GM23338 (cell line): Measurements from ENCODE around the gene SCP2. TPM values are rescaled to one million over a fixed set of nuclear protein-coding genes. Genes with fewer than 3 reads are reported as not detected.

Source experiments
- ATAC-seq: fragments of 200-7000 bp; cut with Tn5 transposase; 3 replicates; pipeline ENCODE4 v1.9.1; 2020
- DNase-seq: peaks from one replicate; pipeline ENCODE4 v3.0.0-alpha.2; 2015; ENCODE audit warnings: low spot score
- H2AFZ ChIP-seq: fragments of 200-600 bp; sonication (generic); 2 replicates; pipeline ENCODE4 v1.8.0; 2016; ENCODE audit warnings: antibody characterized with exemption, mild to moderate bottlenecking, moderate library complexity
- H3F3A ChIP-seq: fragments of 200-600 bp; sonication (generic); replicated peaks from 2 replicates; pipeline ENCODE4 v1.8.0; 2017; ENCODE audit warnings: antibody characterized with exemption, mixed run types, low read depth
- H3K27ac ChIP-seq: fragments of 200-600 bp; sonication (generic); 2 replicates; pipeline ENCODE4 v1.6.1; 2016; ENCODE audit warnings: low read depth
- H3K27me3 ChIP-seq: fragments of 200-600 bp; sonication (generic); 2 replicates; pipeline ENCODE4 v1.8.0; 2016; ENCODE audit warnings: mild to moderate bottlenecking, mixed run types, moderate library complexity; ENCODE audit not compliant: insufficient read depth
- H3K36me3 ChIP-seq: fragments of 200-600 bp; sonication (generic); 2 replicates; pipeline ENCODE4 v1.8.0; 2016; ENCODE audit warnings: mild to moderate bottlenecking; ENCODE audit not compliant: insufficient read depth
- H3K4me1 ChIP-seq: fragments of 200-600 bp; sonication (generic); 2 replicates; pipeline ENCODE4 v1.8.0; 2016; ENCODE audit warnings: mild to moderate bottlenecking, moderate library complexity; ENCODE audit not compliant: insufficient read depth
- H3K4me2 ChIP-seq: fragments of 200-600 bp; sonication (generic); 2 replicates; pipeline ENCODE4 v1.7.1; 2017; ENCODE audit warnings: mixed run types
- H3K4me3 ChIP-seq: fragments of 200-600 bp; sonication (generic); 2 replicates; pipeline ENCODE4 v1.6.1; 2016; ENCODE audit warnings: mixed run types
- H3K79me2 ChIP-seq: fragments of 200-600 bp; sonication (generic); replicated peaks from 2 replicates; pipeline ENCODE4 v1.8.0; 2017; ENCODE audit warnings: mild to moderate bottlenecking; ENCODE audit not compliant: insufficient read depth
- H3K9me2 ChIP-seq: fragments of 200-600 bp; sonication (generic); 2 replicates; pipeline ENCODE4 v1.8.0; 2017; ENCODE audit not compliant: insufficient read depth
- H4K20me1 ChIP-seq: fragments of 200-600 bp; sonication (generic); replicated peaks from 2 replicates; pipeline ENCODE4 v1.8.0; 2017; ENCODE audit warnings: mild to moderate bottlenecking; ENCODE audit not compliant: insufficient read depth
- H3K27ac Mint-ChIP-seq: 2 replicates; pipeline ENCODE4 v1.8.0; 2020; ENCODE audit warnings: inconsistent platforms, mild to moderate bottlenecking, moderate library complexity, mixed read lengths
- H3K27me3 Mint-ChIP-seq: 3 replicates; pipeline ENCODE4 v1.8.0; 2022; ENCODE audit warnings: low read depth, mild to moderate bottlenecking, moderate library complexity, mixed read lengths, inconsistent platforms; ENCODE audit not compliant: insufficient read depth, poor library complexity
- H3K36me3 Mint-ChIP-seq: 3 replicates; pipeline ENCODE4 v1.8.0; 2021; ENCODE audit warnings: low read depth, mild to moderate bottlenecking, inconsistent platforms, moderate library complexity, mixed read lengths
- H3K4me1 Mint-ChIP-seq: 3 replicates; pipeline ENCODE4 v1.8.0; 2020; ENCODE audit warnings: mild to moderate bottlenecking, inconsistent platforms, mixed read lengths
- H3K4me3 Mint-ChIP-seq: 3 replicates; pipeline ENCODE4 v1.8.0; 2021; ENCODE audit warnings: moderate library complexity, mild to moderate bottlenecking, inconsistent platforms, mixed read lengths
- H3K9me3 Mint-ChIP-seq: 3 replicates; pipeline ENCODE4 v1.8.0; 2020; ENCODE audit warnings: moderate library complexity, mild to moderate bottlenecking, inconsistent platforms, mixed read lengths
- CREB1 ChIP-seq: fragments of 250-450 bp; sonication (Bioruptor Pico); IDR thresholded peaks from 2 replicates; pipeline ENCODE4 v1.5.0; 2020; ENCODE audit warnings: low read depth, mild to moderate bottlenecking, moderate library complexity
- EZH2 ChIP-seq: fragments of 200-600 bp; sonication (generic); IDR thresholded peaks from one replicate; pipeline ENCODE4 v1.8.0; 2017; ENCODE audit warnings: antibody characterized with exemption, mild to moderate bottlenecking, low read depth; ENCODE audit not compliant: unreplicated experiment
- EZH2phosphoT487 ChIP-seq: fragments of 200-600 bp; sonication (generic); IDR thresholded peaks from one replicate; pipeline ENCODE4 v1.8.1; 2018; ENCODE audit warnings: antibody characterized with exemption; ENCODE audit not compliant: unreplicated experiment
- JUNB ChIP-seq: IDR thresholded peaks from one replicate; pipeline ENCODE4 v1.6.1; 2016; ENCODE audit warnings: antibody characterized with exemption; ENCODE audit not compliant: unreplicated experiment
- NANOG ChIP-seq: IDR thresholded peaks from 2 replicates; pipeline ENCODE4 v1.6.1; 2016; ENCODE audit warnings: antibody characterized with exemption, borderline replicate concordance
- POLR2AphosphoS5 ChIP-seq: IDR thresholded peaks from 2 replicates; pipeline ENCODE4 v1.6.1; 2016; ENCODE audit warnings: antibody characterized with exemption, low read depth
- STAT1 ChIP-seq: IDR thresholded peaks from one replicate; pipeline ENCODE4 v1.6.1; 2016; ENCODE audit warnings: antibody characterized with exemption; ENCODE audit not compliant: unreplicated experiment
- ZNF114 ChIP-seq: fragments of 250-450 bp; sonication (Bioruptor Pico); IDR thresholded peaks from 2 replicates; pipeline ENCODE4 v1.5.0; 2020; ENCODE audit warnings: mild to moderate bottlenecking, moderate library complexity
- ZNF331 ChIP-seq: fragments of 250-450 bp; sonication (Bioruptor Pico); IDR thresholded peaks from 2 replicates; pipeline ENCODE4 v1.5.0; 2020; ENCODE audit warnings: low read depth, mild to moderate bottlenecking, moderate library complexity
- polyA plus RNA-seq: library from polyadenylated mRNA; unstranded; fragments of >200 nt; fragmentation: Nextera tagmentation; extraction: Ambion mirVana; gene quantifications from 2 replicates; pipeline ENCODE4 v1.2.1, GENCODE V29; 2016
- total RNA-seq: library from RNA; depleted of rRNA; stranded (reverse); fragments of >200 nt; shearing (Covaris generic); gene quantifications from 2 replicates; pipeline ENCODE4 v1.2.3, GENCODE V29; 2014
- TF ChIP-seq, protein P1 (sequence below), 2 experiments: fragments of 200-600 bp in 1 of 2; sonication (generic) in 1 of 2; conservative IDR thresholded peaks; 2 replicates each; pipeline versions ENCODE4 v1.5.1 to v1.6.1; 2016 to 2017; ENCODE audit warnings: antibody characterized with exemption in 2 of 2, low read depth in 2 of 2, mild to moderate bottlenecking in 2 of 2, moderate library complexity in 1 of 2
- TF ChIP-seq, protein P2 (sequence below): IDR thresholded peaks from 2 replicates; pipeline ENCODE4 v1.6.1; 2016; ENCODE audit warnings: antibody characterized with exemption
- TF ChIP-seq, protein P3 (sequence below): fragments of 250-450 bp; sonication (Bioruptor Pico); IDR thresholded peaks from 2 replicates; pipeline ENCODE4 v1.5.0; 2020; ENCODE audit warnings: mild to moderate bottlenecking, moderate library complexity
- TF ChIP-seq, protein P4 (sequence below): IDR thresholded peaks from one replicate; pipeline ENCODE4 v1.6.1; 2018; ENCODE audit warnings: antibody characterized with exemption; ENCODE audit not compliant: unreplicated experiment

SCP2 gene
- total and polyA plus RNA-seq, 2 experiments from 2014 or later = 66.3 to 116 TPM

DNA sequence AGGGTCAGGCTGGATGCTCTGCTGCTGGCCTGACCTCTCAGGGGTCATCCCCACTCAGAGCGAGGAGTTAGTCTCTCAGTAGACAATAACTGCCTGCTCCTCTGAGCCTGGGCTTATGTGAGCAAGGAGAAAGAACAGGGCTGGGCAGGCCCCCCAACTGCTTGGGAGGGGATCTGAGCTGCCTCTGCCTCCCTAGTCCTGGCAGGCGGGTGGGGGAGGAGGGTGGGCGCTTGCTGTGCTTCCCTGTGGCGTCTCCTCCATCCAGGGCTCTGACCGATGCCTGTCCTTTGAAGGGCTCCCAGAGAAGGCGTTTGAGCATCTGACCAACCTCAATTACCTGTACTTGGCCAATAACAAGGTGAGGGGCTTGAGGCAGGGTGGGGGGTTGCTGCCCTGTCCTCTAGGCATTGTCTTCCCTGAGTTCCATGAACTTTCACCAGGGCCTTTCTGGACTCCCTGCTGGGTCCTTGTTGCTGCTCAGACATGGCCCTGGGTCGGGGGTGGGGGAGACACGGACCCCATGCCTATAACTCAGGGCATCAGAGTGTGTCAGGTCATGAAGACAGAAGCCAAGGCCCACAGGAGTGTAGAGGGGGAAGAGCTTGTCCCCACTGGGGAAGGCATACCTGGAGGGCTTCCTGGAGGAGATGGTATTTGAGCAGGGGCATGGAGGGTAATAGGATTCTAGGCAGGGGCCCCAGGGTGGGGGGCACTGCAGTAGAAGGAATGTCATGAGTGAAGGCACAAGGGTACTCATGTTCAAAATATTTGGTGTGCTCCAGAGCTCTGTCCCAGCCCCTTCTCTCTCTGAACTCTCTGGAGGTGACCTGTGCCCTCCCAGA lies 147.5 kb downstream of the SCP2 start:
- Mint-ChIP-seq H3K4me3 (no peak overlapping the region), H3K27ac (no peak overlapping the region), H3K9me3 (no peaks in the 10 kb centered on the region; the same call in 2 of the 3 replicates), H3K36me3 (no peaks in the 10 kb centered on the region), H3K4me1 (no peaks in the 10 kb centered on the region; the same call in 2 of the 3 replicates), H3K27me3 (peaks cover 5% of the 10 kb centered on the region)
- no peak overlapping the region for H2AFZ ChIP-seq
- DNase-seq (no peak), ATAC-seq (no peak)
- H3K9me2 ChIP-seq = no peaks in the 10 kb centered on the region
- H3F3A ChIP-seq = no peaks in the 10 kb centered on the region
- H3K27ac ChIP-seq = no peak overlapping the region
- no peaks in the 10 kb centered on the region for H4K20me1 ChIP-seq
- H3K4me1 ChIP-seq = no peaks in the 10 kb centered on the region
- H3K36me3 ChIP-seq = no peaks in the 10 kb centered on the region
- H3K79me2 ChIP-seq = no peaks in the 10 kb centered on the region
- no peaks in the 10 kb centered on the region for H3K27me3 ChIP-seq
- no peak overlapping the region for H3K4me2 ChIP-seq
- TF ChIP-seq, protein P1, sequence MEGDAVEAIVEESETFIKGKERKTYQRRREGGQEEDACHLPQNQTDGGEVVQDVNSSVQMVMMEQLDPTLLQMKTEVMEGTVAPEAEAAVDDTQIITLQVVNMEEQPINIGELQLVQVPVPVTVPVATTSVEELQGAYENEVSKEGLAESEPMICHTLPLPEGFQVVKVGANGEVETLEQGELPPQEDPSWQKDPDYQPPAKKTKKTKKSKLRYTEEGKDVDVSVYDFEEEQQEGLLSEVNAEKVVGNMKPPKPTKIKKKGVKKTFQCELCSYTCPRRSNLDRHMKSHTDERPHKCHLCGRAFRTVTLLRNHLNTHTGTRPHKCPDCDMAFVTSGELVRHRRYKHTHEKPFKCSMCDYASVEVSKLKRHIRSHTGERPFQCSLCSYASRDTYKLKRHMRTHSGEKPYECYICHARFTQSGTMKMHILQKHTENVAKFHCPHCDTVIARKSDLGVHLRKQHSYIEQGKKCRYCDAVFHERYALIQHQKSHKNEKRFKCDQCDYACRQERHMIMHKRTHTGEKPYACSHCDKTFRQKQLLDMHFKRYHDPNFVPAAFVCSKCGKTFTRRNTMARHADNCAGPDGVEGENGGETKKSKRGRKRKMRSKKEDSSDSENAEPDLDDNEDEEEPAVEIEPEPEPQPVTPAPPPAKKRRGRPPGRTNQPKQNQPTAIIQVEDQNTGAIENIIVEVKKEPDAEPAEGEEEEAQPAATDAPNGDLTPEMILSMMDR (conservative IDR thresholded peaks at IDR 0.05; ENCODE audit: low read depth in 2 of 2) = no peak
- TF ChIP-seq, protein P2, sequence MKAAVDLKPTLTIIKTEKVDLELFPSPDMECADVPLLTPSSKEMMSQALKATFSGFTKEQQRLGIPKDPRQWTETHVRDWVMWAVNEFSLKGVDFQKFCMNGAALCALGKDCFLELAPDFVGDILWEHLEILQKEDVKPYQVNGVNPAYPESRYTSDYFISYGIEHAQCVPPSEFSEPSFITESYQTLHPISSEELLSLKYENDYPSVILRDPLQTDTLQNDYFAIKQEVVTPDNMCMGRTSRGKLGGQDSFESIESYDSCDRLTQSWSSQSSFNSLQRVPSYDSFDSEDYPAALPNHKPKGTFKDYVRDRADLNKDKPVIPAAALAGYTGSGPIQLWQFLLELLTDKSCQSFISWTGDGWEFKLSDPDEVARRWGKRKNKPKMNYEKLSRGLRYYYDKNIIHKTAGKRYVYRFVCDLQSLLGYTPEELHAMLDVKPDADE = no peak
- TF ChIP-seq EZH2phosphoT487 = no peak
- TF ChIP-seq POLR2AphosphoS5 = no peak
- TF ChIP-seq NANOG = no peak
- TF ChIP-seq ZNF114 = no peak
- TF ChIP-seq, protein P3, sequence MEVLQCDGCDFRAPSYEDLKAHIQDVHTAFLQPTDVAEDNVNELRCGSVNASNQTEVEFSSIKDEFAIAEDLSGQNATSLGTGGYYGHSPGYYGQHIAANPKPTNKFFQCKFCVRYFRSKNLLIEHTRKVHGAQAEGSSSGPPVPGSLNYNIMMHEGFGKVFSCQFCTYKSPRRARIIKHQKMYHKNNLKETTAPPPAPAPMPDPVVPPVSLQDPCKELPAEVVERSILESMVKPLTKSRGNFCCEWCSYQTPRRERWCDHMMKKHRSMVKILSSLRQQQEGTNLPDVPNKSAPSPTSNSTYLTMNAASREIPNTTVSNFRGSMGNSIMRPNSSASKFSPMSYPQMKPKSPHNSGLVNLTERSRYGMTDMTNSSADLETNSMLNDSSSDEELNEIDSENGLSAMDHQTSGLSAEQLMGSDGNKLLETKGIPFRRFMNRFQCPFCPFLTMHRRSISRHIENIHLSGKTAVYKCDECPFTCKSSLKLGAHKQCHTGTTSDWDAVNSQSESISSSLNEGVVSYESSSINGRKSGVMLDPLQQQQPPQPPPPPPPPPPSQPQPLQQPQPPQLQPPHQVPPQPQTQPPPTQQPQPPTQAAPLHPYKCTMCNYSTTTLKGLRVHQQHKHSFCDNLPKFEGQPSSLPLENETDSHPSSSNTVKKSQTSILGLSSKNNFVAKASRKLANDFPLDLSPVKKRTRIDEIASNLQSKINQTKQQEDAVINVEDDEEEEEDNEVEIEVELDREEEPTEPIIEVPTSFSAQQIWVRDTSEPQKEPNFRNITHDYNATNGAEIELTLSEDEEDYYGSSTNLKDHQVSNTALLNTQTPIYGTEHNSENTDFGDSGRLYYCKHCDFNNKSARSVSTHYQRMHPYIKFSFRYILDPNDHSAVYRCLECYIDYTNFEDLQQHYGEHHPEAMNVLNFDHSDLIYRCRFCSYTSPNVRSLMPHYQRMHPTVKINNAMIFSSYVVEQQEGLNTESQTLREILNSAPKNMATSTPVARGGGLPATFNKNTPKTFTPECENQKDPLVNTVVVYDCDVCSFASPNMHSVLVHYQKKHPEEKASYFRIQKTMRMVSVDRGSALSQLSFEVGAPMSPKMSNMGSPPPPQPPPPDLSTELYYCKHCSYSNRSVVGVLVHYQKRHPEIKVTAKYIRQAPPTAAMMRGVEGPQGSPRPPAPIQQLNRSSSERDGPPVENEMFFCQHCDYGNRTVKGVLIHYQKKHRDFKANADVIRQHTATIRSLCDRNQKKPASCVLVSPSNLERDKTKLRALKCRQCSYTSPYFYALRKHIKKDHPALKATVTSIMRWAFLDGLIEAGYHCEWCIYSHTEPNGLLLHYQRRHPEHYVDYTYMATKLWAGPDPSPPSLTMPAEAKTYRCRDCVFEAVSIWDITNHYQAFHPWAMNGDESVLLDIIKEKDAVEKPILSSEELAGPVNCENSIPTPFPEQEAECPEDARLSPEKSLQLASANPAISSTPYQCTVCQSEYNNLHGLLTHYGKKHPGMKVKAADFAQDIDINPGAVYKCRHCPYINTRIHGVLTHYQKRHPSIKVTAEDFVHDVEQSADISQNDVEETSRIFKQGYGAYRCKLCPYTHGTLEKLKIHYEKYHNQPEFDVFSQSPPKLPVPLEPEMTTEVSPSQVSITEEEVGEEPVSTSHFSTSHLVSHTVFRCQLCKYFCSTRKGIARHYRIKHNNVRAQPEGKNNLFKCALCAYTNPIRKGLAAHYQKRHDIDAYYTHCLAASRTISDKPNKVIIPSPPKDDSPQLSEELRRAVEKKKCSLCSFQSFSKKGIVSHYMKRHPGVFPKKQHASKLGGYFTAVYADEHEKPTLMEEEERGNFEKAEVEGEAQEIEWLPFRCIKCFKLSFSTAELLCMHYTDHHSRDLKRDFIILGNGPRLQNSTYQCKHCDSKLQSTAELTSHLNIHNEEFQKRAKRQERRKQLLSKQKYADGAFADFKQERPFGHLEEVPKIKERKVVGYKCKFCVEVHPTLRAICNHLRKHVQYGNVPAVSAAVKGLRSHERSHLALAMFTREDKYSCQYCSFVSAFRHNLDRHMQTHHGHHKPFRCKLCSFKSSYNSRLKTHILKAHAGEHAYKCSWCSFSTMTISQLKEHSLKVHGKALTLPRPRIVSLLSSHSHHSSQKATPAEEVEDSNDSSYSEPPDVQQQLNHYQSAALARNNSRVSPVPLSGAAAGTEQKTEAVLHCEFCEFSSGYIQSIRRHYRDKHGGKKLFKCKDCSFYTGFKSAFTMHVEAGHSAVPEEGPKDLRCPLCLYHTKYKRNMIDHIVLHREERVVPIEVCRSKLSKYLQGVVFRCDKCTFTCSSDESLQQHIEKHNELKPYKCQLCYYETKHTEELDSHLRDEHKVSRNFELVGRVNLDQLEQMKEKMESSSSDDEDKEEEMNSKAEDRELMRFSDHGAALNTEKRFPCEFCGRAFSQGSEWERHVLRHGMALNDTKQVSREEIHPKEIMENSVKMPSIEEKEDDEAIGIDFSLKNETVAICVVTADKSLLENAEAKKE = no peak
- no peak for TF ChIP-seq STAT1
- TF ChIP-seq CREB1 = no peak
- TF ChIP-seq, protein P4, sequence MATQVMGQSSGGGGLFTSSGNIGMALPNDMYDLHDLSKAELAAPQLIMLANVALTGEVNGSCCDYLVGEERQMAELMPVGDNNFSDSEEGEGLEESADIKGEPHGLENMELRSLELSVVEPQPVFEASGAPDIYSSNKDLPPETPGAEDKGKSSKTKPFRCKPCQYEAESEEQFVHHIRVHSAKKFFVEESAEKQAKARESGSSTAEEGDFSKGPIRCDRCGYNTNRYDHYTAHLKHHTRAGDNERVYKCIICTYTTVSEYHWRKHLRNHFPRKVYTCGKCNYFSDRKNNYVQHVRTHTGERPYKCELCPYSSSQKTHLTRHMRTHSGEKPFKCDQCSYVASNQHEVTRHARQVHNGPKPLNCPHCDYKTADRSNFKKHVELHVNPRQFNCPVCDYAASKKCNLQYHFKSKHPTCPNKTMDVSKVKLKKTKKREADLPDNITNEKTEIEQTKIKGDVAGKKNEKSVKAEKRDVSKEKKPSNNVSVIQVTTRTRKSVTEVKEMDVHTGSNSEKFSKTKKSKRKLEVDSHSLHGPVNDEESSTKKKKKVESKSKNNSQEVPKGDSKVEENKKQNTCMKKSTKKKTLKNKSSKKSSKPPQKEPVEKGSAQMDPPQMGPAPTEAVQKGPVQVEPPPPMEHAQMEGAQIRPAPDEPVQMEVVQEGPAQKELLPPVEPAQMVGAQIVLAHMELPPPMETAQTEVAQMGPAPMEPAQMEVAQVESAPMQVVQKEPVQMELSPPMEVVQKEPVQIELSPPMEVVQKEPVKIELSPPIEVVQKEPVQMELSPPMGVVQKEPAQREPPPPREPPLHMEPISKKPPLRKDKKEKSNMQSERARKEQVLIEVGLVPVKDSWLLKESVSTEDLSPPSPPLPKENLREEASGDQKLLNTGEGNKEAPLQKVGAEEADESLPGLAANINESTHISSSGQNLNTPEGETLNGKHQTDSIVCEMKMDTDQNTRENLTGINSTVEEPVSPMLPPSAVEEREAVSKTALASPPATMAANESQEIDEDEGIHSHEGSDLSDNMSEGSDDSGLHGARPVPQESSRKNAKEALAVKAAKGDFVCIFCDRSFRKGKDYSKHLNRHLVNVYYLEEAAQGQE = no peak
- TF ChIP-seq JUNB = no peak
- TF ChIP-seq ZNF331 = no peak
- no peak for TF ChIP-seq EZH2
- H3K4me3 ChIP-seq = no peak overlapping the region
